Aorta (tissue), 4 donors: ENCODE measurements around the gene TTC4. TPM values are rescaled to one million over a fixed set of nuclear protein-coding genes. Genes with fewer than 3 reads are reported as not detected.

Experiments
- polyA plus RNA-seq, 2 donors: library from polyadenylated mRNA; stranded (reverse); fragments of 200-250 nt; gene quantifications; one replicate each; pipeline ENCODE4 v1.2.3, GENCODE V29; 2013
- total RNA-seq, 2 donors: library from RNA; stranded (reverse); fragmentation: NEBNext Ultra II Directional; extraction: Animal tissue kit (Norgen Biotek cat#: 25700); gene quantifications; one replicate each; pipeline ENCODE4 v1.2.1, GENCODE V29; 2021
- donor health status: healthy with polysubstance abuse.
- donor health status: Bipolar disorder and iron deficiency.
- donor health status: DM: no; HTN: no; CAD: no.
- donor health status: DM: yes; HTN: yes; CAD: no.

Gene TTC4
- total and polyA plus RNA-seq, 4 donors = 8.9 to 18.9 (median 14.1) TPM

Other genes with a start within 250 kb of the TTC4 start
- gene ACOT11, start 167.6 kb upstream of the TTC4 start, total RNA-seq = 10 to 100 TPM; 17.5 to 20.9 TPM
- gene ACOT11, start 167.6 kb upstream of the TTC4 start, polyA plus RNA-seq = 1 to 10 TPM; 6.4 to 7.3 TPM
- not detected for gene FAM151A, start 92.3 kb upstream of the TTC4 start, total RNA-seq
- under 1 TPM in 1 of 2 donors, not detected in 1; 0.08 TPM for gene FAM151A, start 92.3 kb upstream of the TTC4 start, polyA plus RNA-seq
- gene MROH7, start 74.1 kb upstream of the TTC4 start, total RNA-seq = 10 to 100 TPM; 13.1 to 16.3 TPM
- 10 to 100 TPM in 1 of 2 donors, 1 to 10 TPM in 1; 2.1 to 42.3 TPM for gene MROH7, start 74.1 kb upstream of the TTC4 start, polyA plus RNA-seq
- gene PARS2, start 48.7 kb downstream of the TTC4 start, total RNA-seq = 1 to 10 TPM; 2.2 to 3.0 TPM
- gene PARS2, start 48.7 kb downstream of the TTC4 start, polyA plus RNA-seq = 1 to 10 TPM; 1.2 to 2.4 TPM
- under 1 TPM in 1 of 2 donors, not detected in 1; 0.27 TPM for gene TTC22, start 85.5 kb downstream of the TTC4 start, total RNA-seq
- gene TTC22, start 85.5 kb downstream of the TTC4 start, polyA plus RNA-seq = 1 to 10 TPM in 1 of 2 donors, under 1 TPM in 1; 0.20 to 3.9 TPM
- gene DHCR24, start 171.3 kb downstream of the TTC4 start, total RNA-seq = 10 to 100 TPM; 26.6 to 29.6 TPM
- gene DHCR24, start 171.3 kb downstream of the TTC4 start, polyA plus RNA-seq = 1 to 10 TPM; 5.1 to 5.4 TPM